IPS-18a (cell line): ENCODE measurements around the gene XIRP1.

Experiments used
- H3K27ac ChIP-seq: one replicate; pipeline ENCODE4 v1.5.1; 2013; ENCODE audit warnings: low read length
- H3K27me3 ChIP-seq: one replicate; pipeline ENCODE4 v1.6.1; 2013; ENCODE audit warnings: mild to moderate bottlenecking, low read length; ENCODE audit not compliant: control insufficient read depth, insufficient read depth
- H3K36me3 ChIP-seq: one replicate; pipeline ENCODE4 v1.6.1; 2013; ENCODE audit warnings: low read depth, low read length; ENCODE audit not compliant: control insufficient read depth
- H3K4me1 ChIP-seq: one replicate; pipeline ENCODE4 v1.6.1; 2013; ENCODE audit warnings: low read depth, low read length; ENCODE audit not compliant: control insufficient read depth
- H3K4me3 ChIP-seq: one replicate; pipeline ENCODE4 v1.5.1; 2013; ENCODE audit warnings: low read length
- H3K9ac ChIP-seq: one replicate; pipeline ENCODE4 v1.6.1; 2013; ENCODE audit warnings: mild to moderate bottlenecking, low read length, moderate library complexity
- H3K9me3 ChIP-seq: one replicate; pipeline ENCODE4 v1.6.1; 2013; ENCODE audit warnings: low read depth, low read length; ENCODE audit not compliant: control insufficient read depth

The XIRP1 gene

GRCh38 chr3:39136533-39137434 is 55.6 kb downstream of the XIRP1 start:
- Histone ChIP-seq H3K4me3 (no peak overlapping the region), H3K4me1 (no peaks in the 10 kb centered on the region), H3K9me3 (no peaks in the 10 kb centered on the region), H3K36me3 (no peaks in the 10 kb centered on the region), H3K27ac (no peak overlapping the region), H3K27me3 (no peaks in the 10 kb centered on the region), H3K9ac (no peak overlapping the region)

GRCh38 chr3:39135170-39135805 is 57.1 kb downstream of the XIRP1 start:
- Histone ChIP-seq H3K9ac (no peak overlapping the region), H3K4me3 (no peak overlapping the region), H3K27ac (no peak overlapping the region), H3K9me3 (no peaks in the 10 kb centered on the region), H3K27me3 (no peaks in the 10 kb centered on the region), H3K36me3 (no peaks in the 10 kb centered on the region), H3K4me1 (no peaks in the 10 kb centered on the region)

- Histone ChIP-seq H3K4me3 (no peak overlapping the region), H3K9me3 (no peaks in the 10 kb centered on the region), H3K27me3 (no peaks in the 10 kb centered on the region)
These were observed 58.1 kb downstream of the XIRP1 start for GRCh38 chr3:39134305-39134704.

DNA sequence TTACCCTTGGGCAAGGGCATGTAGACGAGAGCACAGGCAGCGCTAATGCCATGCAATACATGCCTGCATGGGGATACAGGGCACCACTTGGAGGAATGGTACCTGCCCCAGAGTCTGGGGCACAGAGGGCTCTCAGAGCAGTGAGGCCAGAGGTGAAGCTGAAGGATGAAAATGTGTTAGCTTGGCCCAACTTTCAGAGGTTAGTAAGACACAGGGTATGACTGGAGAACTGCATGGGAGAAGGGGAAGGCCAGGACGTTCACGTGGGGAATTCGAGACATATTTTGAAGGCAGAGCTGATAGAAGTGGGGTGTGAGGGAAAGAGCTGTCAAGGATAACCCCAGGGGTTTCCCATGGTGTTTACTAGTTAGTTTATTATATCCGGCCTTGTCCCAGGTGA is 58.6 kb downstream of the XIRP1 start:
- Histone ChIP-seq H3K9me3 (no peaks in the 10 kb centered on the region), H3K4me1 (no peaks in the 10 kb centered on the region), H3K36me3 (no peaks in the 10 kb centered on the region), H3K27me3 (no peaks in the 10 kb centered on the region), H3K27ac (no peak overlapping the region), H3K9ac (no peak overlapping the region), H3K4me3 (no peak overlapping the region)

More at GRCh38 chr3:39134305-39134704, 58.1 kb downstream of the XIRP1 start:
- H3K27ac ChIP-seq = no peak overlapping the region
- no peak overlapping the region for H3K9ac ChIP-seq
- no peaks in the 10 kb centered on the region for H3K4me1 ChIP-seq
- no peaks in the 10 kb centered on the region for H3K36me3 ChIP-seq
